Ascending aorta (tissue), 2 donors: ENCODE measurements around the gene HNMT. TPM values are rescaled to one million over a fixed set of nuclear protein-coding genes. Genes with fewer than 3 reads are reported as not detected.
A peak's percentile ranks its signal among the peaks of the same experiment; 100 is the strongest.
"Not testable (repeated sequence)": the region's sequence is repeated elsewhere in the genome, so short reads cannot be mapped to it uniquely, and the experiment has no call there.

Source experiments
- DNase-seq, 2 donors: peaks; one replicate each; pipeline ENCODE4 v3.0.0-alpha.2; 2019; ENCODE audit warnings: low spot score in 2 of 2
- H3K27ac ChIP-seq, 2 donors: fragments of 200-600 bp; sonication (generic); one replicate each; pipeline ENCODE4 v1.5.1; 2016 to 2017; ENCODE audit warnings: mild to moderate bottlenecking in 1 of 2
- H3K27me3 ChIP-seq: fragments of 200-600 bp; sonication (generic); one replicate; pipeline ENCODE4 v1.5.1; 2017
- H3K36me3 ChIP-seq, 2 donors: fragments of 200-600 bp; sonication (generic); one replicate each; pipeline ENCODE4 v1.5.1; 2016
- H3K4me1 ChIP-seq, 2 donors: fragments of 200-600 bp; sonication (generic); one replicate each; pipeline ENCODE4 v1.5.1; 2016 to 2017; ENCODE audit warnings: mild to moderate bottlenecking in 1 of 2
- H3K4me3 ChIP-seq, 2 donors: fragments of 200-600 bp; sonication (generic); one replicate each; pipeline ENCODE4 v1.5.1; 2016 to 2017; ENCODE audit warnings: mild to moderate bottlenecking in 1 of 2
- H3K9me3 ChIP-seq, 2 donors: fragments of 200-600 bp; sonication (generic); one replicate each; pipeline ENCODE4 v1.5.1; 2016
- CTCF ChIP-seq, 3 experiments: fragments of 200-600 bp in 2 of 3; fragments of 450-650 bp in 1 of 3; sonication (generic) in 2 of 3; IDR thresholded peaks; one replicate each; pipeline ENCODE4 v1.5.1; 2016 to 2019; ENCODE audit warnings: antibody characterized with exemption in 3 of 3, mild to moderate bottlenecking in 1 of 3, moderate library complexity in 1 of 3
- intact Hi-C: fragments of 100-400 bp; cut with DNase I; formaldehyde crosslinking; loops from one replicate; pipeline ENCODE4 v1.15.1; 2023
- total RNA-seq: library from RNA; depleted of rRNA; stranded (reverse); fragments of >200 nt; gene quantifications from one replicate; pipeline ENCODE4 v1.1.0, GENCODE V29; 2016

The HNMT gene
- total RNA-seq, result 22.2 TPM

- no peak for TF ChIP-seq CTCF (IDR thresholded peaks at IDR 0.05)
Observed at GRCh38 chr2:137964066-137964858, at the start of gene HNMT. HNMT (plus strand) TSS chr2:137964473; CDS start chr2:137964492, 19 bp downstream.

GRCh38 chr2:137921105-137921880 lies 43.0 kb upstream of the HNMT start:
- DNase-seq, result no peak
- Histone ChIP-seq H3K27ac (no peak overlapping the region), H3K9me3 (no peaks in the 10 kb centered on the region), H3K27me3 (no peaks in the 10 kb centered on the region), H3K36me3 (no peaks in the 10 kb centered on the region), H3K4me3 (no peak overlapping the region), H3K4me1 (no peaks in the 10 kb centered on the region)
- no peak for TF ChIP-seq CTCF (IDR thresholded peaks at IDR 0.05)
- intact Hi-C loops, result no loop called here

More at GRCh38 chr2:137964066-137964858, at the start of gene HNMT:
- no peaks in the 10 kb centered on the region for H3K9me3 ChIP-seq
- peak within 1 kb of the TSS; percentile 45 to 75 for H3K4me3 ChIP-seq
- intact Hi-C loops, result loop anchor here (5.0 to 10.0 kb wide), 2 partner anchors 281 to 538 kb away; partner anchors contain the start of gene SPOPL
- H3K4me1 ChIP-seq, result peaks cover 0 to 18% of the 10 kb centered on the region in 2 donors
- H3K27ac ChIP-seq, result peak within 1 kb of the TSS; percentile 90 to 93
- no peaks in the 10 kb centered on the region for H3K27me3 ChIP-seq
- no peaks in the 10 kb centered on the region for H3K36me3 ChIP-seq
- DNase-seq, result peak in 1 of 2 donors; percentile 71

GRCh38 chr2:137922171-137922570 lies 42.1 kb upstream of the HNMT start:
- H3K27ac ChIP-seq, H3K27me3 ChIP-seq, DNase-seq, intact Hi-C loops, H3K9me3 ChIP-seq, H3K4me3 ChIP-seq, H3K4me1 ChIP-seq, H3K36me3 ChIP-seq: not testable (repeated sequence)

- no peak overlapping the region for H3K27ac ChIP-seq
- H3K4me3 ChIP-seq, result no peak overlapping the region
Observed at GRCh38 chr2:137924019-137924418, 40.3 kb upstream of the HNMT start.

GRCh38 chr2:137925599-137925998 lies 38.7 kb upstream of the HNMT start:
- Histone ChIP-seq H3K36me3 (no peaks in the 10 kb centered on the region), H3K27me3 (no peaks in the 10 kb centered on the region), H3K27ac (no peak overlapping the region), H3K4me1 (no peaks in the 10 kb centered on the region), H3K9me3 (no peaks in the 10 kb centered on the region), H3K4me3 (no peak overlapping the region)
- TF ChIP-seq CTCF (IDR thresholded peaks at IDR 0.05), result no peak
- no peak for DNase-seq
- intact Hi-C loops, result no loop called here

More at GRCh38 chr2:137924019-137924418, 40.3 kb upstream of the HNMT start:
- H3K9me3 ChIP-seq, result no peaks in the 10 kb centered on the region
- H3K27me3 ChIP-seq, result no peaks in the 10 kb centered on the region
- no peak for TF ChIP-seq CTCF (IDR thresholded peaks at IDR 0.05)
- H3K36me3 ChIP-seq, result no peaks in the 10 kb centered on the region
- no peaks in the 10 kb centered on the region for H3K4me1 ChIP-seq
- intact Hi-C loops, result no loop called here
- DNase-seq, result no peak

GRCh38 chr2:137927846-137928245 lies 36.4 kb upstream of the HNMT start:
- no peak for TF ChIP-seq CTCF (IDR thresholded peaks at IDR 0.05)
- no peak for DNase-seq
- Histone ChIP-seq H3K27me3 (no peaks in the 10 kb centered on the region), H3K4me1 (no peaks in the 10 kb centered on the region), H3K9me3 (no peaks in the 10 kb centered on the region), H3K27ac (no peak overlapping the region), H3K4me3 (no peak overlapping the region), H3K36me3 (no peaks in the 10 kb centered on the region)
- intact Hi-C loops, result no loop called here
